BLaER1 (cell line): ENCODE results near the gene CATSPERD.

ENCODE experiments used
- H3K27ac ChIP-seq: shearing (Covaris generic); formaldehyde crosslinking; 2 replicates; pipeline ENCODE4 v1.8.1; 2022
- H3K27me3 ChIP-seq: shearing (Covaris generic); formaldehyde crosslinking; 2 replicates; pipeline ENCODE4 v1.8.1; 2022
- H3K36me3 ChIP-seq: shearing (Covaris generic); formaldehyde crosslinking; 2 replicates; pipeline ENCODE4 v1.8.1; 2022
- H3K4me1 ChIP-seq: shearing (Covaris generic); formaldehyde crosslinking; 2 replicates; pipeline ENCODE4 v1.8.1; 2022
- H3K4me2 ChIP-seq: shearing (Covaris generic); formaldehyde crosslinking; 2 replicates; pipeline ENCODE4 v1.8.1; 2022
- H3K4me3 ChIP-seq: shearing (Covaris generic); formaldehyde crosslinking; 2 replicates; pipeline ENCODE4 v1.8.1; 2022
- H3K9ac ChIP-seq: shearing (Covaris generic); formaldehyde crosslinking; 2 replicates; pipeline ENCODE4 v1.8.1; 2022
- H3K9me3 ChIP-seq: shearing (Covaris generic); formaldehyde crosslinking; 2 replicates; pipeline ENCODE4 v1.8.1; 2022
- H4K20me1 ChIP-seq: shearing (Covaris generic); formaldehyde crosslinking; 2 replicates; pipeline ENCODE4 v1.8.1; 2022
- Cebpa-rat ChIP-seq: shearing (Covaris generic); IDR thresholded peaks from 2 replicates; pipeline ENCODE4 v1.8.1; 2022

The CATSPERD gene

GRCh38 chr19:5825178-5825577 is 104.7 kb downstream of the CATSPERD start:
- Histone ChIP-seq H3K36me3 (no peaks in the 10 kb centered on the region), H3K4me3 (no peak overlapping the region), H3K4me1 (peaks cover 32% of the 10 kb centered on the region), H3K9ac (no peak overlapping the region), H4K20me1 (peaks cover 6% of the 10 kb centered on the region), H3K27me3 (no peaks in the 10 kb centered on the region), H3K27ac (no peak overlapping the region), H3K9me3 (no peaks in the 10 kb centered on the region), H3K4me2 (no peak overlapping the region)
- TF ChIP-seq Cebpa-rat: no peak

- H3K9me3 ChIP-seq: no peaks in the 10 kb centered on the region
- peaks cover 36% of the 10 kb centered on the region for H3K4me1 ChIP-seq
- peak overlapping the region; percentile 79 for H3K4me3 ChIP-seq
- H4K20me1 ChIP-seq: peaks cover 6% of the 10 kb centered on the region
- peak overlapping the region; percentile 5; the same call in 1 of the 2 replicates for H3K9ac ChIP-seq
- TF ChIP-seq Cebpa-rat: no peak
- peak overlapping the region; percentile 95 for H3K27ac ChIP-seq
- H3K27me3 ChIP-seq: no peaks in the 10 kb centered on the region
- peak overlapping the region; percentile 98 for H3K4me2 ChIP-seq
- H3K36me3 ChIP-seq: no peaks in the 10 kb centered on the region
Observed at GRCh38 chr19:5826531-5827341, 106.3 kb downstream of the CATSPERD start.

GRCh38 chr19:5827342-5827890 is 107.0 kb downstream of the CATSPERD start:
- peak overlapping the region; percentile 98 for H3K4me2 ChIP-seq
- no peaks in the 10 kb centered on the region for H3K36me3 ChIP-seq
- no peaks in the 10 kb centered on the region for H3K9me3 ChIP-seq
- H3K4me3 ChIP-seq: peak overlapping the region; percentile 79
- no peaks in the 10 kb centered on the region for H3K27me3 ChIP-seq
- TF ChIP-seq Cebpa-rat: no peak
- peak overlapping the region; percentile 95 for H3K9ac ChIP-seq
- peak overlapping the region; percentile 95 for H3K27ac ChIP-seq
- peaks cover 6% of the 10 kb centered on the region for H4K20me1 ChIP-seq
- H3K4me1 ChIP-seq: peaks cover 36% of the 10 kb centered on the region

GRCh38 chr19:5827891-5828660 is 107.6 kb downstream of the CATSPERD start:
- Histone ChIP-seq H3K4me2 (peak overlapping the region; percentile 98), H3K27me3 (no peaks in the 10 kb centered on the region), H3K4me1 (peaks cover 36% of the 10 kb centered on the region), H3K4me3 (peak overlapping the region; percentile 79), H3K9ac (peak overlapping the region; percentile 95), H4K20me1 (peaks cover 6% of the 10 kb centered on the region), H3K36me3 (no peaks in the 10 kb centered on the region), H3K9me3 (no peaks in the 10 kb centered on the region), H3K27ac (peak overlapping the region; percentile 95)
- no peak for TF ChIP-seq Cebpa-rat
